ENCODE measurements around the gene CEP164.

The CEP164 gene

GRCh38 chr11:117327567-117328374 lies at the start of gene CEP164:
Gene CEP164 (plus strand): TSS chr11:117327854. CDS start chr11:117338587, 10,733 bp downstream.
- peak; percentile 89 to 92 for DNase-seq (ENCODE audit: low read depth in 2 of 2)

GRCh38 chr11:117278347-117278746 lies 49.3 kb upstream of the CEP164 start:
- no peak for DNase-seq (ENCODE audit: low read depth in 2 of 2)

GRCh38 chr11:117279711-117280376 lies 47.8 kb upstream of the CEP164 start:
- DNase-seq (ENCODE audit: low read depth in 2 of 2) = no peak

- DNase-seq (ENCODE audit: low read depth in 2 of 2) = no peak
These were observed 46.5 kb upstream of the CEP164 start for GRCh38 chr11:117281159-117281558.

GRCh38 chr11:117281869-117282268 lies 45.8 kb upstream of the CEP164 start:
- no peak for DNase-seq (ENCODE audit: low read depth in 2 of 2)

- DNase-seq (ENCODE audit: low read depth in 2 of 2) = no peak
These were observed 44.7 kb upstream of the CEP164 start for GRCh38 chr11:117282956-117283355.

- DNase-seq (ENCODE audit: low read depth in 2 of 2) = no peak
These were observed 43.6 kb upstream of the CEP164 start for GRCh38 chr11:117284053-117284452.

GRCh38 chr11:117286588-117286987 lies 41.1 kb upstream of the CEP164 start:
- DNase-seq (ENCODE audit: low read depth in 2 of 2) = no peak

- no peak for DNase-seq (ENCODE audit: low read depth in 2 of 2)
These were observed 40.0 kb upstream of the CEP164 start for GRCh38 chr11:117287668-117288067.

GRCh38 chr11:117289795-117290194 lies 37.9 kb upstream of the CEP164 start:
- DNase-seq (ENCODE audit: low read depth in 2 of 2) = no peak

GRCh38 chr11:117290809-117291396 lies 36.8 kb upstream of the CEP164 start, which contains the start of gene BACE1-AS:
Gene BACE1-AS (plus strand): TSS chr11:117291346.
- no peak for DNase-seq (ENCODE audit: low read depth in 2 of 2)

- DNase-seq (ENCODE audit: low read depth in 2 of 2) = no peak
These were observed 35.0 kb upstream of the CEP164 start for GRCh38 chr11:117292616-117293015.

GRCh38 chr11:117295438-117296137 lies 32.1 kb upstream of the CEP164 start:
- no peak for DNase-seq (ENCODE audit: low read depth in 2 of 2)

GRCh38 chr11:117296881-117297280 lies 30.8 kb upstream of the CEP164 start:
- DNase-seq (ENCODE audit: low read depth in 2 of 2) = no peak

- DNase-seq (ENCODE audit: low read depth in 2 of 2) = no peak
These were observed 29.5 kb upstream of the CEP164 start for GRCh38 chr11:117298195-117298594.

GRCh38 chr11:117299351-117300282 lies 28.0 kb upstream of the CEP164 start:
- DNase-seq (ENCODE audit: low read depth in 2 of 2) = no peak

- DNase-seq (ENCODE audit: low read depth in 2 of 2) = no peak
These were observed 27.4 kb upstream of the CEP164 start for GRCh38 chr11:117300283-117300663.

GRCh38 chr11:117300773-117301172 lies 26.9 kb upstream of the CEP164 start:
- no peak for DNase-seq (ENCODE audit: low read depth in 2 of 2)

GRCh38 chr11:117302228-117302627 lies 25.4 kb upstream of the CEP164 start:
- DNase-seq (ENCODE audit: low read depth in 2 of 2) = no peak

- no peak for DNase-seq (ENCODE audit: low read depth in 2 of 2)
These were observed 24.6 kb upstream of the CEP164 start for GRCh38 chr11:117303101-117303500.

Data from stimulated activated CD4-positive, alpha-beta T cell treated with anti-CD3 and anti-CD28 coated beads, Interleukin-15, amount 100 ng/mL, for 48 hours (primary cell).